ENCODE results near the gene HS6ST3. TPM values are rescaled to one million over a fixed set of nuclear protein-coding genes. Genes with fewer than 3 reads are reported as not detected.
A peak's percentile ranks its signal among the peaks of the same experiment; 100 is the strongest.

The HS6ST3 gene
- total RNA-seq, 1 donor from 2014 or later, result 1.4 TPM

DNA sequence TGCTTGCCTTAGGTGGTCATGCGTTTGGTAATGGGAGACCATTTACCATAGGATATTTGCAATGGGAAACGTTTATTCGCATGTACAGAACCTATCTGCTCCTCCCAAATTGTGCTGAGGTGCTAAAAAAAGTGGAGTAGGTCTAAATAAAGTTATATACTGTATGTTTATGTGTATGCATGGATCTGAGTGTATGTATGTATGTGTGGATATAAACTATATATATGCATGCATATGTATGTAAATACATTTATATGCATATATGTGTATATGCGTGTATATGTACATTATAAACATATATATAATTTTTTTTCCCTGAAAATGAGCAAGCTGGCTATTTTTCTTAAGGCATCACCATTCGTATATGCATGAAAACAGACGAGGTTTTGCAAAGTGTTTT is 95.9 kb downstream of the HS6ST3 start:
- intact Hi-C loops (cut with DNase I), result no loop called here
- DNase-seq (ENCODE audit: low spot score), result no peak

DNA sequence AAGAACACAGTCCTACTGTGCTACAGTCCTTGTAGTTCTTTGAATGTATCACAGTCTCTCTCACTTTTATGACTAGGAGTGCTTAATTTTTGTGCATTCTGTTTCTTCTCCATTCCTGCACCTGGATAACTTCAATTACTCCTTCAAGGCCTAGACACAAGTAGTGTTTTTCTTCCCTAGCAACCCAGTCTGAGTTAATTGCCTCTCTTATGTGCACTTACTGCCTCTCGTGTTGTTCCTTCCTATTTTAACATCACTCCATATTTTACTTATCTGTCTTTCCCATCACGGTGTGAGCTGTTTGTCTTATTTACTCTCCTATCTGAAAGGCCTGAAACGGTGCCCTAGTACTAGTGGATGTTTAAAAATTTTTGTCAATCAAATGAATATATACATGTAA is 101.5 kb downstream of the HS6ST3 start:
- no peak for DNase-seq (ENCODE audit: low spot score)
- intact Hi-C loops (cut with DNase I), result no loop called here

DNA sequence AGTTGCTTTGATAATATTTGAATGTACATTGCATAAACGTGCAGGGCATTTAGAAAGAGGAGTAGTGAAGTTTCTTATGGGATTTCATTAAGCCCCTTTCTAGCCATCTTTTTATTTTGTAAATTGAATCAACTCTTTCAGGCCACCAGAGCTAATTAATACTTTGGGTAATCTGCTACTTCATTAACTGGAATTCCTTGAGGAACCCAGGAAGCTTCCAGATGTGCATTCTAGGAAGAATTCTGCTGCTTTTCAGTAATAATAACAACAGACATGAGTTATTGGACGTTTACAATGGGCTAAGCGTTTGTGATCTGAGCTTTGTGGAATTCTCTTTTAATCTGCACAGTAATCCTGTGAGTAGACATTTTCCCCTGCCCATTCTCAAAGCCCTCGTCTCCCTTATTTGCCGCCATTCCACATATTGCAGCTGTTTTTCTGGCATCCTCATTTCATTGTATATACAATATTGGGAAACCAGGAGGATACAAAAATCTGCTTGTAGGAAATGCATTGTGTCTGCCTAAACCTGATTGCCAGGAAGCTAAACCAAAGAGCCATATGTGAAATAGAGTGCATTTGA is 103.9 kb downstream of the HS6ST3 start:
- DNase-seq (ENCODE audit: low spot score), result no peak
- intact Hi-C loops (cut with DNase I), result no loop called here

GRCh38 chr13:96198038-96198437 is 108.1 kb downstream of the HS6ST3 start:
- intact Hi-C loops (cut with DNase I), result no loop called here
- no peak for DNase-seq (ENCODE audit: low spot score)

DNA sequence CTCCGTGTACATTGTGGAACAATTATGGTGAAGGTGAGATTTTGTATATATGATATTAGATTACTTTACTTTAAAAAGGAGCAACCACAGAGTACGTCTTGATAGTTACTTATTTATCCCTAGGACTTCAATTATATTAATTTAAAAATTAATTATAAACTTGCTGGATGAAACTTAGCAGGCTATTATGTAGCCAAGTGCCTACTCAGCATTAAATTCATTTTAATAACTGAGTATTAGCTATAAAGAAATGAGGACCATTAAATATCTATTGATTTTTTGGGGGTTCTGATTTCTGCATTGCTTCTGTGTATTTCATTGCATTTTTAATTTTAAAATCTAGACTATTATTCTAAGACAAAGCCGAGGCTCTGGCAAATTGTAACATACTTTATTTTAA is 109.4 kb downstream of the HS6ST3 start:
- DNase-seq (ENCODE audit: low spot score), result no peak
- intact Hi-C loops (cut with DNase I), result no loop called here

DNA sequence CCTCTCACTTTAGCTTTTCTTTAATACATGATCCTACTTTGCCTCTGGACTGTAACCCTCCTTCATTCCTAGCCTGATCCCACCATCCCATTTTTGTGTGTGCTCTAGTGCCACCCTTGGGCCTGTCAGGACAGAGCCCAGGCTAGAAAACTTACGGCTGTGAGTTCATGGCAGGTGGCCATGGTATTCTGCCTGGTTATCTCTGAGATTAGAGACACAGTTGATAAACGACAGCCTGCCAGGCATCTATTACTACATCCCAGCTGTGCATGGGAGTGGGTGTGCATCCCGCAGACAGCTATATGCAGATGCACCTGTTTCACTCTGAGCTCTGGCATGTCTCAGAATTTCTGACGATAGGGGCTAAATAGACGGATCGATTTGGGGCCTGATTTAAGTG is 110.9 kb downstream of the HS6ST3 start:
- intact Hi-C loops (cut with DNase I), result no loop called here
- no peak for DNase-seq (ENCODE audit: low spot score)

DNA sequence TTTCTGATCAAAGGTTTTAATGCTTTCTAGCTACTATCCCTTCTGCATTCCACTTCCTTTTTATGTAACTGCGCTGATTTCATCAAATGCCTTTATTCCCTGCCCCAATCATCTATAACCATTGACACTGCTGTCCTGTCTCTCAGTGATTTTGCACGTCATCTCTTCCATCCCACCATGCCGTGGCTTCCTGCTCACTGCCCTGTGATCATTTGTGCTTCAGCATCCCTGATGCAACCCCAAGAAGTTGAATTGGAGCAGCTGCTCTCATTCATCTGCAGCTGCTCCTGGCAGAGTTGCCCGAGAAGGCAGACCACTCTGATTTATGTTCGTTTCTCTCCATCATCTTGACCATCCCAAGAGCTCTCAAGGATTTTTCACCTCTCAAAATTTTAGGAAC is 112.4 kb downstream of the HS6ST3 start:
- intact Hi-C loops (cut with DNase I), result no loop called here
- DNase-seq (ENCODE audit: low spot score), result no peak

- intact Hi-C loops (cut with DNase I), result no loop called here
These were observed 113.6 kb downstream of the HS6ST3 start for GRCh38 chr13:96203471-96203870.

GRCh38 chr13:96214824-96215445 is 125.0 kb downstream of the HS6ST3 start:
- no peak for DNase-seq (ENCODE audit: low spot score)

More at GRCh38 chr13:96203471-96203870, 113.6 kb downstream of the HS6ST3 start:
- DNase-seq (ENCODE audit: low spot score), result no peak

DNA sequence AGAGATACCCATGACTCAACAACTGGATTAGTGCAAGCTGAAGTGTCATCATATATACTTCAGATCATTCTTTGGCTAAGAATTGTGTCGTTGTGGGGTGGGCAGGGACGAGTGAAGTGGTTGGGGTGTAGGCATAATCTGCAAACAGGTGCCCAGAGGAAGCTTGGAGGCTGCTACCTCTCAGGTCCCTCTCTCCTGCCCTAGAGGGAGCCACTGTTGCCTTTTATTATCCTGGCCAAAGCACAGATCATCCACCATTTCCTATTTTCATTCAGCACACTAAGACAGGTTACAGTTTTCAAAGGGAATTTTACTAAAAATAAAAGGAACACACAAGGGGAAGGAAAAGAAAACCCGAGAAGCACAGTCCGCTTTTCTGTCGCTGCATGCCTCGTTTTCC is 126.6 kb downstream of the HS6ST3 start:
- intact Hi-C loops (cut with DNase I), result no loop called here
- no peak for DNase-seq (ENCODE audit: low spot score)

More at GRCh38 chr13:96214824-96215445, 125.0 kb downstream of the HS6ST3 start:
- intact Hi-C loops (cut with DNase I), result no loop called here

- intact Hi-C loops (cut with DNase I), result no loop called here
- DNase-seq (ENCODE audit: low spot score), result no peak
These were observed 128.6 kb downstream of the HS6ST3 start for GRCh38 chr13:96218475-96218874.

GRCh38 chr13:96221471-96221870 is 131.6 kb downstream of the HS6ST3 start:
- intact Hi-C loops (cut with DNase I), result no loop called here
- no peak for DNase-seq (ENCODE audit: low spot score)

DNA sequence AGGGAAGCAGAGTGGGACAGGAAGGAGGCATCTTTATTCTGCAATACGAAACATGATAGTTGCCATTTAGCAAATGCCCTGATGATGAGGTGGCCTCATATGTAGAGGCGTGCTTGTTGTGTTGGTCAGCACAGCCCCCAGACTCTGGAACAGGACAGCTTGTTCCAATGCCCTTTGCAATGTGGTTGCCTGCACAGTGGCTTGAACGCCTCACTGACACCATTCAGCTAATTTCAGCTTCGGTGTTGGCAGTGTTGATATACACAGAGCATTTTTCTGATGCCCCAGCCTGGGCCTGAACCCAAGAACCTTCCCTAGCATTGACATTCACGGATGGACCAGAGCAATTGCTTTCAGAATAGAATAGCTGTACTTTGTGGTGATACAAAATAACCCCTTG is 133.3 kb downstream of the HS6ST3 start:
- peak; percentile 77 for DNase-seq (ENCODE audit: low spot score)
- intact Hi-C loops (cut with DNase I), result no loop called here

- intact Hi-C loops (cut with DNase I), result no loop called here
- no peak for DNase-seq (ENCODE audit: low spot score)
These were observed 139.4 kb downstream of the HS6ST3 start for GRCh38 chr13:96229356-96229755.

- DNase-seq (ENCODE audit: low spot score), result no peak
- intact Hi-C loops (cut with DNase I), result no loop called here
These were observed 148.3 kb downstream of the HS6ST3 start for GRCh38 chr13:96238241-96238640.

DNA sequence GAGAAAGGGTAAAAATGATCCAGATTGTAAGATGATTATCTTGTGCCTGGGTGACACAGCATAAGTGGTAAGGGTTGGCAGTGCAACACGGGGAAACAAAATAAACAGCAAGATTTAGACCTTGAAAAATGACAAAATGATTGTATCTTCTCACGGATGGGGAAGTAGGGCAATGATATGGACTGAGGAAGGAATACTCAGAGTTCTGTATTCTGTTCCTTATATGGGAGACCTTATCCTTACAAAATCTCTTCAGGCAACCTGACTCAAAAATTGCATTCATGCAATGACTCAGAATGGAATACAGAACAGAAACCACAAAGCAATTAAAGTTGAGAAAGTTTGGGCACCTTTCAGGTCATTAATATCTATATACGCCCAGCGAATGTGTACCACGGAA is 149.0 kb downstream of the HS6ST3 start:
- DNase-seq (ENCODE audit: low spot score), result no peak
- intact Hi-C loops (cut with DNase I), result no loop called here

- intact Hi-C loops (cut with DNase I), result no loop called here
- DNase-seq (ENCODE audit: low spot score), result no peak
These were observed 153.5 kb downstream of the HS6ST3 start for GRCh38 chr13:96243376-96243775.

DNA sequence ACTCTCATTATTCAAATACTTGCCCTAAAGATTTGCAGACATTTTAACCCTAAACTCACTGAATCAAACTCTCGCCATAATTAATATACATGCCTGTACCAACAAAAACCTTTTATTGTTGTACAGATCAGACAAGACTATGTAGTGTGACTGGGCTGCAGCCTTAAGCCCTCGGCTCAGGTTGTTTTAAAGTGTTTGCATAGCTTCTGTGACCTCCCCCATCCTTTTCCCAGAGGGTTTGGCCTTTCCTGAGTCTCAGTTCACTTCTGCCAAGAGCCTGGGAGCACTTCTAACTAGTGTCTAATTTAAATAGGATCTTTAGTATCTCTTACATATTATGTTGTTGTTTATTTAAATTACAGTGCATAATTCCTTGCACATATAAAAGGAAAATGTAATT is 158.2 kb downstream of the HS6ST3 start:
- DNase-seq (ENCODE audit: low spot score), result no peak
- intact Hi-C loops (cut with DNase I), result no loop called here

DNA sequence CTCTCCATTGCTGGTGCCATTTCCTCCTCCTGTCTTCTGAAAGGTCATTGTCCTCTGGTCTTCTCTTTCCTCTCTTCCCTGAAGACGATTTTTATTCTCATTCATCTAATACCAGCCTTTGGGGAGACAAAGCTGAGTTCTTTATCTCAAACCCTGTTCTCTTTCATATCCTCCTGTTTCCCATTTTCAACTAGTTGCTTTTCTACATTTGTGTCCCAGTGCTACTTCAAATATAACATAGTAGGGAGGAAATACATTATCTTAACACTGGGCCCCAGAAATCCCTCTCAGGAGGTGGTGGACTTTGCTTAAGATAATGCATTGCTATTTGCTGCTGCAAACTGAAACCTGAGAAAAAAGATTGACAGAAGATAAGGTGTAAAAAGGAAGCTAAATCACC is 159.1 kb downstream of the HS6ST3 start:
- no peak for DNase-seq (ENCODE audit: low spot score)
- intact Hi-C loops (cut with DNase I), result no loop called here

GRCh38 chr13:96252903-96253302 is 163.0 kb downstream of the HS6ST3 start:
- DNase-seq (ENCODE audit: low spot score), result no peak
- intact Hi-C loops (cut with DNase I), result no loop called here

GRCh38 chr13:96273196-96273595 is 183.3 kb downstream of the HS6ST3 start:
- intact Hi-C loops (cut with DNase I), result no loop called here
- DNase-seq (ENCODE audit: low spot score), result no peak

DNA sequence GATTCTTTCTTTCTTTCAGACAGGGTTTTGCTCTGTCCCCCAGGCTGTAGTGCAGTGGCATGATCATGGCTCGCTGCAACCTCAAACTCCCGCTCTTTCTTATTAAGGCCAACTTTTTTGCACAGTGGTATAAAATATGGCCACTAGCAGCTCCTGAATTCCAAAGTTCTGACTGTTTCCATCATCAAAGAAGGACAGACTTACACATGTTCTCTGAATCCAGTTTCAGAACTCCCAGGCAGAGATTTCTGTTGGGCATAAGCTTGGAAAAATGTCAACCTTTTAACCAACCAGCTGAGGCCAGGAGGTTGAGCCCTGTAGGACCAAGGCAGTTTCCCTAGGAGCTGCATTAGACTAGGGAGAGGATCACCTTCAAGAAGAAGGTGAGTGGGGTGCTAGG is 184.1 kb downstream of the HS6ST3 start:
- no peak for DNase-seq (ENCODE audit: low spot score)
- intact Hi-C loops (cut with DNase I), result no loop called here

Data from cardiac septum (tissue), 1 donor.